Midbrain (tissue), 1 donor: Measurements from ENCODE around the gene DAB2.
"Not testable (repeated sequence)": the region's sequence is repeated elsewhere in the genome, so short reads cannot be mapped to it uniquely, and the experiment has no call there.

Experiments used
- DNase-seq: peaks from one replicate; lab custom pipeline; 2025; lab: John Stamatoyannopoulos, UW

The DAB2 gene

DNA sequence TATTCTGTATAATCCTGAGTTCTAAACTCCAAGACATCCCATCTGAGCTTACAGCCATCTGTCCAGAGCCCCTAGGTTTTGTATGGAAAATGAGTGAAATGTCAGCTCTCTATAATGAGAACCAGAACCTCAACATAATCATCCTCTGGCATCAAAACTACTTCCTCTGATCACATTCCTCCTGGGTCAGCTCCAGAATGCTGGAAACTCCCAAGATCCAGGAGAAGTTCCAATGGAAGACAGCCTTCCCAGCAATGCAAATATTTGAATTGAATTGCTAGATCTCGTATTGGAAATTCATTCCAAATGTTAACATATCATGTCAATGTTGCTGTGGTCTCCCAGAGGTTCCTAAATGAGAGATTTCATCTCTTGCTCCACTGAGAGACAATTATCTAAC, 84.3 kb downstream of the DAB2 start:
- DNase-seq, result no peak

DNA sequence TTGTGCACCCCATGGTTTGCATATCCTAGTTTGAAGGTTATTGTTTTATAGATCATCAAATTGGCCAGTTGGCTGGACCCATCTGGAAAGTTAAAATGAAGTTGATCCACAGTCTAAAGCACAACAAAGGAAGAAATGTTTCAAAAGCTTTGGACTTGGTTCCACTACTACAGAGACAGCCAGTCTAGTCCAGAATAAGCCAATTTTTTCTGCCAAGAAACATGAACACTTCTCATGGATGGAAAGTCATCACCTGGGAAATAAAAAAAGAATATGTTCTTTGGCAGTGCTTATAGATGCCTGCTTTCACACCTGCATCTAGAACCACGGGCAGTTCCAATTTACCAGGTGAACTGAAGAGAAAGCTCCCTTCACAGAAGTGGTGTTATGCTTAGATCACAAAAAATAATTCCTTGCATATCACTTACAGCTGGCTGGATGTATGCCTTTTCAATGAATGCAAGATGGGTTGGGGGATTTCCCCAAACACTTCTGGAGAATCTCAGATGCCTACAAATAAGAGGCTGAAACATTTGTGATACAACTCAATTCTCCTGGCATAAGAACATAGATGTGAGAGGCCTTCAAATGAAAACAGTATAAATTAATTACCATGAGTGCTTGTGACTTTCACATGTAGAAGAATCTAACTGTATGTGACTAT, 87.4 kb downstream of the DAB2 start:
- DNase-seq, result no peak

DNA sequence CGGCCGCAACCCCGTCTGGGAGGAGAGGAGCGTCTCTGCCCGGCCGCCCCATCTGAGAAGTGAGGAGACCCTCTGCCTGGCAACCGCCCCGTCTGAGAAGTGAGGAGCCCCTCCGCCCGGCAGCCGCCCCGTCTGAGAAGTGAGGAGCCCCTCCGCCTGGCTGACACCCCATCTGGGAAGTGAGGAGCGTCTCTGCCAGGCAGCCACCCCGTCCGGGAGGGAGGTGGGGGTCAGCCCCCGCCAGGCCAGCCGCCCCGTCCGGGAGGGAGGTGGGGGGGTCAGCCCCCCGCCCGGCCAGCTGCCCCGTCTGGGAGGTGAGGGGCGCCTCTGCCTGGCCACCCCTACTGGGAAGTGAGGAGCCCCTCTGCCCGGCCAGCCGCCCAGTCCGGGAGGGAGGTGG, 90.5 kb downstream of the DAB2 start:
- DNase-seq, result not testable (repeated sequence)

DNA sequence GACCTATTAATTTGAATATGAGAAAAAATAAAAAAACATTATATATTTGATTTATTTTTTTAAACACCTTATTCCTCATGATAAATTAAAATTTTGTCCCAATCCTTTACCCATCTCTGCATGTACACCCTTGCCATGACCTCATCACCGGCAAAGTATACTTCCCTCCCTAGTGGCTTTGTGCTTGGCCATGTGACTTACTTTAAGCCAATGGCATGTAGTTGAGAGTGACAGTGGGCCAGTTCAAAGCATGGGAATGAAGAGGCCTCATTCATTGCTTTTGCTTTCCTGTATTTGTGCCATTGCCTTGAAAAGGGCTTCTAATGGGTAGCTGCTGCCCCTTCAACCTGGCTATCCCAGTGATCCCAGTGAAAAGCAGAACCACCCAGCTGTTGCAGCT, 91.7 kb downstream of the DAB2 start:
- DNase-seq, result no peak

DNA sequence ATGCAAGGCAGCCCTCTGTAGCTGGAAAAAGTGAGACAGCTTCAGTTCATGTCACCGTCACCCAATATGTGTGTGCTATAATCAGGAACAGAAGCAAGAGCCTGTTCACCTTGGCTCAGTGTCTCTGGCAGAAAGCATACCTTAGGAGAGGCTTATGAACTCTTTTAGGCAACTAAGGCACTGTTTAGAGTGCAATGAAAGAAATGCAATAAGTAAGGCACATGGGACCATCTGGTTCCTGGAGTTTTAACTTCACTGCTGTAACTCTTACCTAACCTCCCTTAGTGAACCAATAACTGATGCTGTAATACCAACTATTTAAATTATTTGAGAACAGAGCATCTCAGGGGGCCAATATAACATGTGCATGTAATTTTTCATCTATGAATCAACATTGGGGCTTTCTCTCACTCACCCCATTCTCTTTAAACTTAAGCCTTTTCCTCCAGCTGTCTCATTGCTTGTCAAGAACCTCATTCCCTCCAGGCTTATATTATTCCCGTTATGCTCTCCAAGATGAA, 92.9 kb downstream of the DAB2 start:
- DNase-seq, result no peak

DNA sequence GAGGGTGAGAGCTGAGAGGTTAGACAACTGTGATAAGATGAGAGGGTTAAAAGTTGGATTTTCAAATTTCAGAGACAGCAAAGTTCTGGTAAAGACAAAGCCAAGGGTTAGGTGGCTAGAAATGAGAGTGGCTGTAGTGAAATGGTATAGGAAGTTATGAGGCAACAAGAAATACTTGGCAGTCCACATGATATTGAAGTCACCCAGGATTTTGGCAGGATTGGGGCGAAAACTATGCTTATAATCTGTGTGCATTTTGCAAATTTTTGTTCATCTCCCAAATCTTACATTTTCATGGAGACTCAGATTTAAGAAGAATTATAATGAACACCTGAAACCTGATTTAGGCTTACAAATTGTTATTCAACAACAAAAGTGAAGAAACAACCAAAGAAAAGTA, 96.0 kb downstream of the DAB2 start:
- no peak for DNase-seq

DNA sequence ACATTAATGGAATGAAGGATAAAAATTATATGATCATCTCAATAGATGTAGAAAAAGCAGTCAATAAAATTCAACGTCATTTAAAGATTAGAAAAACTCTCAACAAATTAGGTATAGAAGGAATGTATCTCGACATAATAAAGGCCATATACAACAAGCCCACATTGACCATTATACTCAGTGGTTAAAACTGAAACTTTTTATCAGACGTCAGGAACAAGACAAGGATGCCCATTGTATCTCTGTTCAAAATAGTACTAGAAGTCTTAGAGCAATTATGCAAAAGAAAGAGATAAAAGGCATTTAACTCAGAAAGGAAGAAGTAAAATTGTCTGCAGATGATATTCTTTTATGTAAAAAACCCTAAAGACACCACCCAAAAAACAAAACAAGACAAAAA, 101.2 kb downstream of the DAB2 start:
- no peak for DNase-seq
